ENCODE data around the gene CYP3A7. TPM values are rescaled to one million over a fixed set of nuclear protein-coding genes. Genes with fewer than 3 reads are reported as not detected.

The CYP3A7 gene
- total RNA-seq, 1 donor from 2014 or later: not detected

DNA sequence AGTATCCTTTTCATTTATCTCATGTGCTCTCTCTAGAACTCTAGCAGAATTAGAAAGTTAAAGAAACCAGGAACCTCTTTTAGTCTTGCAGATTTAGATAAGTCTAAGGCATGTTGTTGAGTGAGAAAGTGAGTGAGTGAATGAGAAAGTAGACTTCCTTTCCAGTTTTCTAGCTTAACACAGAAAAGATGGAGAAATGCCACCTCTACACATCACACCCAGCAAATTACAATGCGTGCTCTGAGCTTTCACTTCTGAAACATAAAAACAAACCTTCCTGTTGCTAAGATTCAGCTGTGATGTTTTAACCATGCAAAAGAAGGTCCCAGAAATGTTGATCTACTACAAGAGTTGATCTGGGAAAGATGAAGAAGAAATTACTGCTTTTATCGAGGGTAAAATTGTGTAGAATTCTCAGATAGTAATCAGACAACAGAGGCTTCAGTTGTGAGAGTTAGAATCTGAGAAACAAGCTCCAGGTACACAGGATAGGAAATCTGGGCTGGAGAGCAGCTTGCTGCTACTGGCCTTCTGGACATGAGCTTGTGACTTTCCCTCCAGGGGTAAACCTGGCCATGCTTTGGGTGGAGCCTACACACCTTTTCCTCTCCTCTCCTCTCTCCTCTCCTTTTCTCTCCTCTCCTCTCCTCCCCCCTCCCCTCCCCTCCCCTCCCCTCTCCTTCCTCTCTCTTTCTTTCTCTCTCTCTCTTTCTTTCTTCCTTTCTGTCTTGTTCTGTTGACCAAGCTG lies 59.8 kb downstream of the CYP3A7 start:
- TF ChIP-seq, protein P1, sequence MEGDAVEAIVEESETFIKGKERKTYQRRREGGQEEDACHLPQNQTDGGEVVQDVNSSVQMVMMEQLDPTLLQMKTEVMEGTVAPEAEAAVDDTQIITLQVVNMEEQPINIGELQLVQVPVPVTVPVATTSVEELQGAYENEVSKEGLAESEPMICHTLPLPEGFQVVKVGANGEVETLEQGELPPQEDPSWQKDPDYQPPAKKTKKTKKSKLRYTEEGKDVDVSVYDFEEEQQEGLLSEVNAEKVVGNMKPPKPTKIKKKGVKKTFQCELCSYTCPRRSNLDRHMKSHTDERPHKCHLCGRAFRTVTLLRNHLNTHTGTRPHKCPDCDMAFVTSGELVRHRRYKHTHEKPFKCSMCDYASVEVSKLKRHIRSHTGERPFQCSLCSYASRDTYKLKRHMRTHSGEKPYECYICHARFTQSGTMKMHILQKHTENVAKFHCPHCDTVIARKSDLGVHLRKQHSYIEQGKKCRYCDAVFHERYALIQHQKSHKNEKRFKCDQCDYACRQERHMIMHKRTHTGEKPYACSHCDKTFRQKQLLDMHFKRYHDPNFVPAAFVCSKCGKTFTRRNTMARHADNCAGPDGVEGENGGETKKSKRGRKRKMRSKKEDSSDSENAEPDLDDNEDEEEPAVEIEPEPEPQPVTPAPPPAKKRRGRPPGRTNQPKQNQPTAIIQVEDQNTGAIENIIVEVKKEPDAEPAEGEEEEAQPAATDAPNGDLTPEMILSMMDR (IDR thresholded peaks at IDR 0.05; ENCODE audit: insufficient read depth, low read length, poor library complexity, severe bottlenecking): no peak
- Histone ChIP-seq H3K4me3 (ENCODE audit: low read depth, low read length) (no peak overlapping the region), H3K36me3 (ENCODE audit: control insufficient read depth, insufficient read depth, low read length) (no peaks in the 10 kb centered on the region), H3K27me3 (ENCODE audit: control insufficient read depth, insufficient read depth, low read length) (no peaks in the 10 kb centered on the region)
- no peak for DNase-seq (ENCODE audit: low read depth)

DNA sequence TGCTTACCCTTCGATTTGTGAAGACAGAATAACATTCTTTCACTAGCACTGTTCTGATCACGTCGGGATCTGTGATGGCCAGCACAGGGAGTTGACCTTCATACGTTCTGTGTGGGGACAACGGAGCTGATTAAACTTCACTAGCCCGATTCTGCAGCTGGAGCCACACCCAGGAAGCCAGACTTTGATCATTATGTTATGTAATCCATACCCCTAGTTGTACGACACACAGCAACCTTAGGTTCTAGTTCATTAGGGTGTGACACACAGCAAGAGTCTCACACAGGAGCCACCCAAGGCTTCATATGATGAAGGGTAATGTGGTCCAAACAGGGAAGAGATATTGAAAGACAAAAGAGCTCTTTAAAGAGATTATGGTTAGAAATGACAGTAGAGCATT lies 62.4 kb downstream of the CYP3A7 start:
- Histone ChIP-seq H3K27me3 (ENCODE audit: control insufficient read depth, insufficient read depth, low read length) (no peaks in the 10 kb centered on the region), H3K4me3 (ENCODE audit: low read depth, low read length) (no peak overlapping the region), H3K36me3 (ENCODE audit: control insufficient read depth, insufficient read depth, low read length) (no peaks in the 10 kb centered on the region)
- no peak for DNase-seq (ENCODE audit: low read depth)
- TF ChIP-seq, protein P1 (IDR thresholded peaks at IDR 0.05; ENCODE audit: insufficient read depth, low read length, poor library complexity, severe bottlenecking): no peak

DNA sequence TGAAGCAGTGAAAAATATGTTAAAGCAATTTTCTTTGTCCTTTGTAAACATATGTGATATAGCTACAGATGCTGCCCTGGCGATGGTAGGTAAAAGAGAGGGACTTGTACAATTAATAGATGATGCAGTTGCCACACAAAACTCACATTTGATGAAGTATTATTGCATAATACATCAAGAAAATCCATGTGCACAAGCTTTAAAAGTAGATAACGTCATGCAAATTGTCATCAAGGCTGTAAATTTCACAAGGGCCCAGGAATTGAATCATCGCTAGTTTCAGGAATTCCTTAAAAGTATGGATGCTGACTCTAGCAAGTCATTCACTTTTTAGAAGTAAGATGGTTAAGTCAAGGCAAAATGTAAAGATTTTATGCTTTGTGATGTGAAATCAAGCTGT lies 65.2 kb downstream of the CYP3A7 start:
- DNase-seq (ENCODE audit: low read depth): no peak
- no peaks in the 10 kb centered on the region for H3K27me3 ChIP-seq (ENCODE audit: control insufficient read depth, insufficient read depth, low read length)
- TF ChIP-seq, protein P1 (IDR thresholded peaks at IDR 0.05; ENCODE audit: insufficient read depth, low read length, poor library complexity, severe bottlenecking): no peak
- H3K36me3 ChIP-seq (ENCODE audit: control insufficient read depth, insufficient read depth, low read length): no peaks in the 10 kb centered on the region
- no peak overlapping the region for H3K4me3 ChIP-seq (ENCODE audit: low read depth, low read length)

DNA sequence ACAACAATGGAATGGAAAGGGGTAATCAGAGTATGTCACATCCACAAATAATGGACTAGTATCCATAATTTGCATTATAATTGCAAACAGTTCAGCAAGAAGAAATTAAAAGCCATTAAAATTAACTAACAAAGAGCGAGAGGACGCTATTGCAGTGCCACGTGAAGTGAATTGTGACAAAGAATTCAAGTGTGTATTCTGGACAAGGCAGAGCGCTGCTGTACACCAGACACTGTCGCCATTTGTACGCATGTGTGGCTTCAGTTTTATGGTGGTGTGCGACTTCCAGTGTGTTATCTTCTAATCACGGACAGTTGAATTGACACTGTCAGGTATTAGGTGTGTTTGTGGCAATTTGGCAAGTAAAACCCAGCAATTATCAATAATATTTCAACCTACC lies 66.5 kb downstream of the CYP3A7 start:
- Histone ChIP-seq H3K27me3 (ENCODE audit: control insufficient read depth, insufficient read depth, low read length) (no peaks in the 10 kb centered on the region), H3K36me3 (ENCODE audit: control insufficient read depth, insufficient read depth, low read length) (no peaks in the 10 kb centered on the region), H3K4me3 (ENCODE audit: low read depth, low read length) (no peak overlapping the region)
- DNase-seq (ENCODE audit: low read depth): no peak
- TF ChIP-seq, protein P1 (IDR thresholded peaks at IDR 0.05; ENCODE audit: insufficient read depth, low read length, poor library complexity, severe bottlenecking): no peak

DNA sequence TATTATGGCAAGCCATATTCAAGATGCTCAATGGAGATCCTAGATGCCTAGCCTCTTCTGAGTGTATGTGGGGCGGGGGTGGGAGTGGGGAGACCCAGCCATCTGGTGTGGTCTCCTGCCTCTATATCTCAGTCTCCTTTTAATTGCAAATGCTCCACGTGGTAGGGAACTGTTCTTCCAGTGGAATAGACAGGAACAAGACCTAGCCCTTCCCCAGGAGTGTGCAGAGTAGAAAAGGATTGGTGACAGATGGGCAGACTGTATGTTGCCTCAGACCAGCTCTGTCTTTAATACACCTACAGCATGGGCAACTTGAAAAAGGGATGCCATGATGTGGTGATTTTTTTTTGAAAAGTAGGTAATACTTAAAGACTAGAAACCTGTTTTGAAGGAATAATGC lies 67.8 kb downstream of the CYP3A7 start:
- DNase-seq (ENCODE audit: low read depth): no peak
- Histone ChIP-seq H3K4me3 (ENCODE audit: low read depth, low read length) (no peak overlapping the region), H3K36me3 (ENCODE audit: control insufficient read depth, insufficient read depth, low read length) (no peaks in the 10 kb centered on the region), H3K27me3 (ENCODE audit: control insufficient read depth, insufficient read depth, low read length) (no peaks in the 10 kb centered on the region)
- TF ChIP-seq, protein P1 (IDR thresholded peaks at IDR 0.05; ENCODE audit: insufficient read depth, low read length, poor library complexity, severe bottlenecking): no peak

DNA sequence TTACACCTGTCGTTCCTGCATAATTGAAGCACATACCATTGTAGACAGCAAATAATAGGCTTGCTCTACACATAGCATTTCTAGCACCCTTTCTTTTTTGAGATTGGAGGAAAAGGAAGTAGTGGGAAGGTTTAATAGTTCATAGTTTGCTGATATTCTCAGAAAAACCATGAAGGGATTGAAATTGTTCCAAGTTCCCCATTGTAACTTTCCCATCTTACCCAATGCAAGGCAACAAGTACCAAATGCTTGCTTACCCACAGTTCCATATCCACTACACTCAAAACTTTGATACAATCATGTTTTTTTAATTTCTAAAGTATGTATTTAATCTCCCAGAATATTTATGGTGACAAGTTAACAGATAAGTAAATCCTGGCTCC lies 69.0 kb downstream of the CYP3A7 start:
- Histone ChIP-seq H3K36me3 (ENCODE audit: control insufficient read depth, insufficient read depth, low read length) (no peaks in the 10 kb centered on the region), H3K27me3 (ENCODE audit: control insufficient read depth, insufficient read depth, low read length) (no peaks in the 10 kb centered on the region), H3K4me3 (ENCODE audit: low read depth, low read length) (no peak overlapping the region)
- TF ChIP-seq, protein P1 (IDR thresholded peaks at IDR 0.05; ENCODE audit: insufficient read depth, low read length, poor library complexity, severe bottlenecking): no peak
- no peak for DNase-seq (ENCODE audit: low read depth)
